BE2C (cell line): ENCODE measurements around the gene SNUPN.
"Not testable (repeated sequence)": the region's sequence is repeated elsewhere in the genome, so short reads cannot be mapped to it uniquely, and the experiment has no call there.

Source experiments
- DNase-seq: peaks from one replicate; pipeline ENCODE4 v3.0.0-alpha.2; 2020
- H3K27me3 ChIP-seq: fragments of 250-450 bp; sonication (Bioruptor Pico); 2 replicates; pipeline ENCODE4 v1.5.1; 2020; ENCODE audit warnings: mild to moderate bottlenecking
- H3K36me3 ChIP-seq: fragments of 250-450 bp; sonication (Bioruptor Pico); 2 replicates; pipeline ENCODE4 v1.5.1; 2020; ENCODE audit warnings: mild to moderate bottlenecking
- H3K4me1 ChIP-seq: fragments of 250-450 bp; sonication (Bioruptor Pico); 2 replicates; pipeline ENCODE4 v1.5.1; 2020
- H3K4me3 ChIP-seq: 2 replicates; pipeline ENCODE4 v1.5.1; 2011; ENCODE audit warnings: low read depth, low read length
- H3K9me3 ChIP-seq: fragments of 250-450 bp; sonication (Bioruptor Pico); 2 replicates; pipeline ENCODE4 v1.5.1; 2020
- CTCF ChIP-seq: IDR thresholded peaks from 2 replicates; pipeline ENCODE4 v1.5.1; 2012; ENCODE audit warnings: mild to moderate bottlenecking, low read depth, low read length

SNUPN gene

GRCh38 chr15:75590239-75590638, 35.3 kb downstream of the SNUPN start:
- Histone ChIP-seq H3K4me1 (no peaks in the 10 kb centered on the region), H3K36me3 (no peaks in the 10 kb centered on the region)

GRCh38 chr15:75589071-75589470, 36.5 kb downstream of the SNUPN start:
- Histone ChIP-seq H3K9me3 (no peaks in the 10 kb centered on the region), H3K4me3 (no peak overlapping the region), H3K36me3 (no peaks in the 10 kb centered on the region), H3K4me1 (no peaks in the 10 kb centered on the region), H3K27me3 (no peaks in the 10 kb centered on the region)
- no peak for TF ChIP-seq CTCF
- DNase-seq, result no peak

More at GRCh38 chr15:75590239-75590638, 35.3 kb downstream of the SNUPN start:
- Histone ChIP-seq H3K4me3 (no peak overlapping the region), H3K27me3 (no peaks in the 10 kb centered on the region), H3K9me3 (no peaks in the 10 kb centered on the region)
- DNase-seq, result no peak
- no peak for TF ChIP-seq CTCF

GRCh38 chr15:75586422-75586821, 39.1 kb downstream of the SNUPN start:
- not testable (repeated sequence) for H3K4me3 ChIP-seq, H3K4me1 ChIP-seq, H3K9me3 ChIP-seq, H3K36me3 ChIP-seq, DNase-seq, H3K27me3 ChIP-seq

GRCh38 chr15:75584121-75584520, 41.4 kb downstream of the SNUPN start:
- Histone ChIP-seq H3K9me3 (no peaks in the 10 kb centered on the region), H3K27me3 (no peaks in the 10 kb centered on the region), H3K4me1 (peaks cover 4% of the 10 kb centered on the region), H3K36me3 (no peaks in the 10 kb centered on the region), H3K4me3 (no peak overlapping the region)
- DNase-seq, result no peak
- no peak for TF ChIP-seq CTCF

- DNase-seq, result no peak
- Histone ChIP-seq H3K9me3 (no peaks in the 10 kb centered on the region), H3K4me3 (no peak overlapping the region), H3K4me1 (peaks cover 4% of the 10 kb centered on the region), H3K27me3 (no peaks in the 10 kb centered on the region), H3K36me3 (no peaks in the 10 kb centered on the region)
- TF ChIP-seq CTCF, result no peak
These were observed 41.8 kb downstream of the SNUPN start for GRCh38 chr15:75583701-75584100.

GRCh38 chr15:75582943-75583342, 42.6 kb downstream of the SNUPN start:
- not testable (repeated sequence) for H3K9me3 ChIP-seq, H3K36me3 ChIP-seq, H3K27me3 ChIP-seq, H3K4me3 ChIP-seq, DNase-seq, H3K4me1 ChIP-seq

- H3K4me1 ChIP-seq, result peaks cover 4% of the 10 kb centered on the region
- H3K36me3 ChIP-seq, result peaks cover 4% of the 10 kb centered on the region; the same call in 1 of the 2 replicates
- H3K9me3 ChIP-seq, result no peaks in the 10 kb centered on the region
- DNase-seq, result peak; percentile 90
- peak within 1 kb of the TSS; percentile 98 for H3K4me3 ChIP-seq
- H3K27me3 ChIP-seq, result no peaks in the 10 kb centered on the region
- TF ChIP-seq CTCF, result peak; percentile 42
These were observed 46.3 kb downstream of the SNUPN start, which contains the start of gene PTPN9 for GRCh38 chr15:75578948-75579920. TSS of gene PTPN9 (minus strand) at chr15:75579315. CDS start at chr15:75578776, 539 bp downstream.
